Measurements from ENCODE around the gene HAUS2. TPM values are rescaled to one million over a fixed set of nuclear protein-coding genes. Genes with fewer than 3 reads are reported as not detected.

The HAUS2 gene
- total RNA-seq, 1 donor from 2014 or later, result 35.3 TPM

GRCh38 chr15:42533246-42533645 lies 15.4 kb upstream of the HAUS2 start:
- TF ChIP-seq CTCF (IDR thresholded peaks at IDR 0.05; ENCODE audit: insufficient read depth, low read length, poor library complexity, severe bottlenecking), result no peak
- H3K36me3 ChIP-seq (ENCODE audit: control insufficient read depth, insufficient read depth, low read length), result no peaks in the 10 kb centered on the region
- no peaks in the 10 kb centered on the region for H3K27me3 ChIP-seq (ENCODE audit: control insufficient read depth, insufficient read depth, low read length)
- no peak for DNase-seq (ENCODE audit: low read depth)
- H3K4me3 ChIP-seq (ENCODE audit: low read depth, low read length), result no peak overlapping the region

GRCh38 chr15:42544853-42545629 lies 3.6 kb upstream of the HAUS2 start:
- no peak for TF ChIP-seq CTCF (IDR thresholded peaks at IDR 0.05; ENCODE audit: insufficient read depth, low read length, poor library complexity, severe bottlenecking)
- no peaks in the 10 kb centered on the region for H3K36me3 ChIP-seq (ENCODE audit: control insufficient read depth, insufficient read depth, low read length)
- no peak overlapping the region for H3K4me3 ChIP-seq (ENCODE audit: low read depth, low read length)
- no peaks in the 10 kb centered on the region for H3K27me3 ChIP-seq (ENCODE audit: control insufficient read depth, insufficient read depth, low read length)
- DNase-seq (ENCODE audit: low read depth), result no peak

DNA sequence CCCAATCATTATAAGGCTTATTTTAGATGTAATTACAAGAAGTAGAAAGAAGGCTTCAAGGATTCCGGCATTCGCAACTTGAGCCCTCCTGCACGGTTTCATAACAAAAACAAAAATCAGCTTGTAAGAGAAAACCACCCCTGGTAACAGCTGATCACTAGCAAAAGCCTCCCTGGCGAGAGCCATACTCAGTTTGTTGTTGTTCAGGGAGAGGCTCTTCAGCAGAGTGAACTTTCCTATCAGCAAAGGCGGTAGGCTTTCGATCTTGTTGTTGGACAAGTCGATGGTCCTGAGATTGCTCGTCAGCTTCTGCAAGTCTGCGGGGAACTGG lies 755 bp upstream of the HAUS2 start:
- no peak for DNase-seq (ENCODE audit: low read depth)
- no peak for TF ChIP-seq CTCF (IDR thresholded peaks at IDR 0.05; ENCODE audit: insufficient read depth, low read length, poor library complexity, severe bottlenecking)
- Histone ChIP-seq H3K27me3 (ENCODE audit: control insufficient read depth, insufficient read depth, low read length) (no peaks in the 10 kb centered on the region), H3K36me3 (ENCODE audit: control insufficient read depth, insufficient read depth, low read length) (no peaks in the 10 kb centered on the region), H3K4me3 (ENCODE audit: low read depth, low read length) (peak overlapping the region; percentile 84)

GRCh38 chr15:42549032-42549491 lies 424 bp downstream of the HAUS2 start:
- Histone ChIP-seq H3K36me3 (ENCODE audit: control insufficient read depth, insufficient read depth, low read length) (no peaks in the 10 kb centered on the region), H3K27me3 (ENCODE audit: control insufficient read depth, insufficient read depth, low read length) (no peaks in the 10 kb centered on the region), H3K4me3 (ENCODE audit: low read depth, low read length) (peak overlapping the region; percentile 84)
- no peak for DNase-seq (ENCODE audit: low read depth)
- TF ChIP-seq CTCF (IDR thresholded peaks at IDR 0.05; ENCODE audit: insufficient read depth, low read length, poor library complexity, severe bottlenecking), result no peak

DNA sequence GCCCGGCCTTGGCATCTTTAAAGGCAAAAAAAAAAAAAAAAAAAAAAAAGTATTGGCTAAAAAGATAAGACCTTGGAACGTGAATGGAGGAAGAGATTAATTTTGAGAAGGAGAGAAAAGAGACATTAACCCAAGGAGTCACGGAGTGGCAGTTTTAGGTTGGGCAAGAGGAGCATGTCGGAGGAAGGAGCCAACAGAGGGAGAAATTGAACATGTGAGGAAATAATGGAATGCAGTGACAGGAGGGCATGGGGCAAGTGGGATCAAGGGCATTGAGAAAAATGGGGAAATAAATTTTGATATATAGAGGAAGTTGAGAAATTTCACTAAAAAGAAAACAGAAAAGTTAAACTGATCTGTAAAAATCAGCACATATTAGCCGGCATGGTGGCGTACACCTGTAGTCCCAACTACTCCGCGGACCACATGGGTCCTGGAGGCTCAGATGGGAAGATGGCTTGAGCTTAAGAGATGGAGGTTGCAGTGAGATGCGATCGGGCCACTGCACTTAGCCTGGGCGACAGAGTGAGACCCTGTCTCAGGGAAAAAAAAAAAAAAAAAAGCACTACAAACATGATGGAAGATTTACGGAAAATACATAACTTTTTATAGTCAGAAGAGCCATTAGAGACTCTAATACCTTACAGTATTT lies 1.2 kb downstream of the HAUS2 start:
- H3K27me3 ChIP-seq (ENCODE audit: control insufficient read depth, insufficient read depth, low read length), result no peaks in the 10 kb centered on the region
- no peak for DNase-seq (ENCODE audit: low read depth)
- TF ChIP-seq CTCF (IDR thresholded peaks at IDR 0.05; ENCODE audit: insufficient read depth, low read length, poor library complexity, severe bottlenecking), result no peak
- no peaks in the 10 kb centered on the region for H3K36me3 ChIP-seq (ENCODE audit: control insufficient read depth, insufficient read depth, low read length)
- peak overlapping the region; percentile 84 for H3K4me3 ChIP-seq (ENCODE audit: low read depth, low read length)
